HK-2 (cell line): Measurements from ENCODE around the gene BCL11B.
"Not testable (repeated sequence)": the region's sequence is repeated elsewhere in the genome, so short reads cannot be mapped to it uniquely, and the experiment has no call there.

Experiments used
- DNase-seq: peaks from one replicate; pipeline ENCODE4 v3.0.0-alpha.2; 2018; ENCODE audit not compliant: unreplicated experiment

Gene BCL11B

DNA sequence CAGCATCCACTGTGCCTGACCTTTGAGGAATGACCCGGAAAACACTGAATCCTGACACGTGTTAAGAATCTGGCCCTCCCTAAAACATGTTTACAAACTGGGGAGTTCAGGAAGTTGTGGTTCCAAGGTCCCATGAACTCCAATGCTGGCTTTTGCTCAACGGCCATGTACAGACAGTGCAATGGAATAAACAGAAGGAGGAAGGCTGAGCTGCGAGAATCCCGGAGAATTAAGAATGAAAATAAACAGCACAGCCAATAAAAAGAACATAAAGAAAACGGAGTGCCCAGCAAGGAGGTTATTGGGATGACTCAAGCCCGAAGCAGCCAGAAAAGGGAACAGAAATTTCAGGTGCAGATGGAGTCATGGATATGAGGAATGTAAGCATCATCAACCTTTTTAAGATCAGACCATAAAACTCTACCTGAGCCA, 32.3 kb downstream of the BCL11B start:
- no peak for DNase-seq

DNA sequence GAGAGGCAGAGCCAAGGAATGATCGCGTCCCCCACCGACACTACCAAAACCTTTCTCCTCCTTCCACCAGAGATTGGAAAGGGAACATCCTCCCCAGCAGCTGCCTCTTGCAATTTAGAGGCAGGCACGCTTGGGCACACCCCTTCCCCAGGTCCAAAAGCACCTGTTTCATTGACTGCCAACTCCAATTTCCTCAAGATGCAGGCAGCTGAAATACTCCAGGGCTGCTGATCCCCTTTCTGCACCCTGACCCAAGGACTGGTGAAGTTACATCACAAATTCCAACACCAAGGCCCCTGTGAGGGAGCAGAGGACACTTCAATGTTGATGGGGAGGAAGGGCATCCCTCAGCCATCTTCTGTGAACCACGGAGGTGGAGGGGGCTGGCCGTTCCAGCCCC, 33.8 kb downstream of the BCL11B start:
- DNase-seq = no peak

DNA sequence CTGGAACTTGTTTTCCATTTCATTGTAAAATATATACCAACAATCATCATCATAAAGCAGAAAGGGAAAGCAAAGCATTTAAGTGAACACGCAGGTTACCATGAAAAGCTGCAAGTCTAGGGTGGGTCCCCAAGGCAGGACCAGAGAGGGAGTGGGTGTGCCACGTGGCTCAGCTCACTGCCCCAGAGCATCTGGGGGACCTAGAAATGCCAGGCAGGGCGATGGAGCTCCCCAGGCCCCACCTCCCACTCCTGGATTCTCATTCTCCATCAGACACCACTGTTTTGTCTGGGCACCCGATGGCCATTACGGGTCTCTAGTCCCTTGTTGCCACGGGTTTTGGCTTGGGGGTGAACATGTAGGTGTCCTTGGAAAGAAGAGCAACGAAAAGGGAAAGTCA, 34.7 kb downstream of the BCL11B start:
- DNase-seq = no peak

DNA sequence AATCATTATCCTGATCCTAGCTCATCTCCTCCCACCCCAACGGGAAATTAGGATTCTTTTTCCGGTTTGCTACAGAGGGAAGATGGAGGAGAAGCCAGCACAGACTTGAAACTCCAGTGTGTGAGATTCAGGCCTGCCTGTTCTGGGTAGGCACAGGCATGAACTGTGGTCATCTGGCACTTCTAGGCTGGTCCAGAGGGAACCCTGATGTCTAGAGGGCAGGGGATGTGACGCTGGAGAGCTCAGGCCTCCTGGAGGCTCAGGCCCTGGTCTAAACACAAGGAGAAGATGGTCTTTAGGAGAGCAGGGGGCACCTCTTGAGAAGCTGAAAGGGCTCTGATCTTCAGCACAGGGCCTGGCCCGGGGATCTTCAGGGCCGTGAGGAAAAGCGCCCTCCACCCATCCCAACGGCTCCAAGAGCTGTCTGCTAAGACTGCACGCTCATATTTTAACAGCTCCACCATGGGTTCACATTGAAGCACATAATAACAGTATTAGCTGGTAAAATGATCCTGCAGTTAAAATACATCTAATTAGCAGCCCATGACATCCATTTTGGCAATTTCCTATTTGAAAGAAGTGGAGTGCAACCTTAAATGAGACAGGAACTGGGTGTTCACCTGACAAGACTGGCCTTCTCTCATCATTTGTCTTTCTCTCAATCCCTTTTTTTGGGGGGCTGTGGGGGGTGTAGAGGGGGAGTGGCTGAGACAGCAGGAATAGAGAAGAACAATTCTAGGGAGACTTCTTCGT, 35.4 kb downstream of the BCL11B start:
- DNase-seq = no peak

DNA sequence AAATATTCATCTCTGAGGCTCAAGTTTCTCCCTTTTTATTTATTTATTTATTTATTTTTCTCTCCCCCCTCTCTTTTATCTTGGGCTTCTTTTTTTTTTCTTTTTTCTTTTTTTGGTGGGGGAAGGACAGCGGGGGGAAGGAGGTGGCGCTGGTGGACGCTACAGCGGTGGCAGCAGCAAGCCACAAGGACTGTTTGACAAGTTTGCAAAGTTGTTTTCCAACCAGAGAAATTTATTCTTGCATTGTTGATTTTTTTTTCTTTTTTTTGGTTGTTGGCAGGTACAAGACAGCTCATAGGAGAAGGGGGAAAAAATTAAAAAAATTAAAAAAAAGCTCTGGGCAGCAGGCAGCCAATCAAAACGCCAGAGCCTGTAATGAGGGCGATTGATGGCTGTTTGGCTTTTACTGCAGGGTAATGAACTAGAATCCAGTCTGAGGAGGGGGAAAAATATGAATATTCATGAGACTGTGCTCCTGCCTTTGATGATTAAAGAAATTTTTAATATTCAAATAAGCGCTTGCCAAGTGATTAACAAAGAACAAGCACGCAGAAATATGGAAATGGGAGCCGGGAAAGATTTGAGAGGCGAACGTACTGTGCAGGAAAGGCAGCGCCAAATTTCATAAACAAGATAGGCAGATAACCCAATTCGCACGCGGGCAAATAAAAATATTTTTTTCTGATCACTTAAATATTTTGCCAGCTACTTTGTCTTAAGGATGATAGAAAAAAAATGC, 36.2 kb downstream of the BCL11B start:
- no peak for DNase-seq

DNA sequence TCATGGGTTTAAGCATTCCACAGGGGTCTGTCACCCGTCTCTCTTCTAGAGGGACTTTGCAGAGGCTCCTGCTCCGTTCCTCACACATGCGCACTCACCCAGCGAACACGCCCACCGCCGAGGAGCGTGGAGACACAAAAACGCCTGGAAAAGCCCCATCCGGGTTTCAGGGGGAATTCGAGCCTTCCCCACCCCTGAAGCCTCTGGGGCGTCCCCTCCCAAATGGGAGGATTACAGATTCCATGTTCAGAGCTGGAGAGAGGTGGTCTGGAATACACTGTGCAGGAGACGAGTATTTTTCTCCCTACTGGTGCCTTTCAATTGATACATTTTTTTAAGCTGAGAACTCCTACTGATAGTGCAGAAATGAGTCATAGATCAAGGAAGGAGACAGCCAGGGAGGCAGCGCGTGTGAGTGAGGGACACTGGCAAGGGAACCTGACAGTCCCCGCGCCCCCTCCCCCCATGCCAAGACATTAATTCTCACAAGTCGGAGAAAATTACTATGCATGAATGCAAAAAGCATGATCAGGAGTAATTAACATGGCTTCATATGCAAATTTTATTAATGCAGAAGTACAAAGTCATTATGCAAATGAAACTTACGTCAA, 36.9 kb downstream of the BCL11B start:
- no peak for DNase-seq

DNA sequence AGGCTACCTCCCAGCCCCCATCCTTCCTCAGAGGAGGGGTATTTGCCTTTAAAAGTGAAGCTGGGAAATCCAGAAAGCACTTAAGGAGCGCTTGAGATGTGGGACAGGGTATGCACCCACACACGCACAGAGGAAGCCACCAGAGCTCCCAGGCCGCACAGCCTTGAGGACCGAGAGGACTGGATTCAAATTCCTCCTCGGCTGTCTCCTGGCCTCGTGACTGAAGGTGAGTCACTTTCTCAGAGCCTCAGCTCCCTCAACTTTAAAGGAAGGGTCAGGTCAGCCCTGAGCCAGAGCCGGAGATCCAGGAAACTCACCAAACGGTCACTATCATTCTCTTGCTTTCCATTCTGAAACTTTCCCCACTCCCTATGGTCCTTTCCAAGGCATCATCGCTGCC, 37.6 kb downstream of the BCL11B start:
- DNase-seq = no peak

DNA sequence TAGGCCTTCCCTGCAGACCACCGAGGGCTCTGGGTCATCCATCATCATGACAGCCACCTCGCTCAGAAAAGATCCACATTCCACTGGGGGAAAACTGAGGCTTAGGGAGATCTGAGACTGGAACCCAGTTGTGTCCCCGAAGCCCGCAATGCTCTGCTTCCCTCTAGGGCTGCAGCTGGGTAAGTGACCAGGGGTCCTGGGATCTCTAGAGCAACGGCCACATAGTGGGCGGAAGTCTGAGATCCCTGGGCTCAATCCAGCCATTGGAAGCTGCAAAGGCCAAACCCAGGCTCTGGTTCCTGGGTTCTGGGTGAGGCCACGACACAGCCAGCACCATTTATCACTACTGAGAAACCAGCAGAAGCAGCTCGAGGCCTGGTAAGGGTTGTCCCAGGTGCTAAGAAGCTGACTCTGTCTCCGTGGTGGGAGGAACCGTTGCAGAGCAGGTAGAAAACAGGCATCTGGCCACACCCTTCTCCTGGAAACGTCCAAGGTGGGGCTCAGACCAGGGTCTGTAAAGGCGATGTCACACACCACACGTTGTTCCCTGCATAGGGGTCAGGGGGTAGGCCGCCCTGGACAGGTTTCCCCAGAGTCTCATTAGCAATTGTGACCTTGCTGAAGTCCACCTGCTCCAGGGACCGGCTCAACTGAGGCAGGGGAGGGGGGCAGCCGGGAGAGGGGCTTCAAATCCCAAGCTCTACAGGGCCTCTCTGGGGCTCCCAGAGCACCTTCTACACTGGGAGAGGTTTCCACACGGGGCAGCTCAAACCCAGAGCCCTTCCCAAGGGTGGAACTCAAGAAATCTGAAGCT, 38.6 kb downstream of the BCL11B start:
- DNase-seq = no peak

DNA sequence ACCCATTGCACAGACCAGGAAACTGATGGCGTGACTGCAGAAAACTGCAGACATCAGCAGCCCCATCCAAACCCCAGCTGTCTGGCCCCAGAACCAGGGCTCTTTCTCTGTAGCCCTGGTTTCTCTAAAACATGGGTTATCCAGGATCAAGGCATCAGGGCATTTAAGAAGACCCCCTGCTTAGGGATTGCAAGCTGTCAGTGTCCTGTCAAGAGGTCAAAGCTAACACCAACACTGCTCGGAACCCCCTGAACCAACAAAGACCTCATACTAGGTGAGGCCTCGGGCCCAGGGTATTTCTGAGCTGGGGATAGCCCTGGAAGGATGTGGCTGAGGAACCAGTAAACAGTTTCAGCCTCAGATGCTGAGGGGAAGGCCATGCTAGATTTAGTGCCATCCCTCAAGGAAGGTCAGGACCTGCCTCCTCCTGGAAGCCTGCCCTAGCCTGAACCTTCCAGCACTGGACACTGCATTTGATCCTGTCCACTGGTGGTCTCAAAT, 39.2 kb downstream of the BCL11B start:
- DNase-seq = no peak

DNA sequence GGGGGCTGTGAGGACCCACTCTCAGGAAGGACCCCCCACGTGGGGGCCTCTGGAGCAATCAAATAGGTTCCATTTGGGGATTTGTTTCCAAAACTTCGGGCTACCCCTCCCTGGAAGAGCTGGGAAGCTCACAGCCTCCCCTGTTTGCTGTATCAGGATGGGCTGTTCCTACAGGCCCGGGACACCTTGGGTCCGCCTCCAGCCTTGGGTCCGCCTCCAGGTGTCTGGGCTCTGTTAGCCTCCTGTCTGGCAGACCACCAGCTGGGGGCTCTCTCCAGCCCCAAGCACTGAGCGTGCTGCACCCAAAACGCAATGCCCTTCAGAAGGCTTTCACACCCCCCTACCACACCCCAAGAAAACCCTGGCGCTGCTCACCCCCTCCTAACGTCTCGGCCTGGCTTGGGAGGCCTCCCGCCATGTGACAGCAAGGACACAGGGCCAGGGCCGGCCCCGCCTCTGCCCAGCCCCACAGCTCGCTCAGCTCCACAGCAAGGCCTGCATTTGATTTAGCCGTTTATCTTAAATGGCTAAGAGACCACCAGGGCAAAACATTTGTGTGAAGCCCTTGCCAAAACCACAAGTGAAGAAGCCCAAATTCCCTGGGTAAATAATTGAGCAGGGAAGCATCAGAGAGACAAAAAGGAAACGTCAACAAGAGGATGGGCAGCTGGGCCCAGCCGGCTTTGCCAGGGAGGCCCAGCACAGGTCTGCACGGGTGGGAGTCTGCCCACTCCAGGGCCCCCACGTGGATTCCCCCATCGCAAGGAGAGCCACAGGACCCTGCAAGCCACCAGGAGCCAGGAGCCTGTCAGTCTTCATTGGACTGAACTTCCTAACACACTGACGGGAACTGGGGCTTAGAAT, 39.9 kb downstream of the BCL11B start:
- no peak for DNase-seq

DNA sequence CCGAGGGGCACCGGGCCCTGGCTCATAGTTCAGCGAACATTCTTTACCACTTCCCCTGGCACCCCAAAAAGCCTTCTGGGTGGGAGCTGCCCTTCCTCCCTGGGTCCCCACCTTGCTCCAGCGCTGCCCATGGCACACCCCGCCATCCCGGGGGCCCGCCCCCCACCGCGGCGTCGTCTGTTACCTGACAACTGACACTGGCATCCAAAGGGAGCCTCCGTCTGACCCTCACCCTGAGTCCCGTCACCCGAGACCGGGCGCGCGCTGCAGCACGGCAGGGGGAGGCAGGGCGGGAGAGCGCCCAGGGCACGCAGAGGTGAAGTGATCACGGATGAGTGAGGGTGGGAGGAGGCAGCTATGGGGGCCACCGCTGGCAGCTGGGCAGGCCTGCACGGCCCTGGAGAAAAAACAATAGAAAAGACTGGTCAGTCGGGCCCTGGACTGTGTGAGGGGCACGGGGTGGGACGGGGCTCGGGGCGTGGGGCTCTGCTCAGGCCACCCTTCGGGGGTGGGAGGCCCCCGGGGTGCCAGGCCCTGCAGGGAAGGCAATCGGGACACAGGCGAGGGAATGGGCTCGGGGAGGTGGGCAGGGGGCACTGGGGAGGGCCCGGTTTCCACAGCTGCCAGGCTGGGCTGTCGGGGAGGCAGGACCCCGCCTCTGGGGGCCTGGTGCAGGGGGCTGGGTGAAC, 40.7 kb downstream of the BCL11B start:
- no peak for DNase-seq

DNA sequence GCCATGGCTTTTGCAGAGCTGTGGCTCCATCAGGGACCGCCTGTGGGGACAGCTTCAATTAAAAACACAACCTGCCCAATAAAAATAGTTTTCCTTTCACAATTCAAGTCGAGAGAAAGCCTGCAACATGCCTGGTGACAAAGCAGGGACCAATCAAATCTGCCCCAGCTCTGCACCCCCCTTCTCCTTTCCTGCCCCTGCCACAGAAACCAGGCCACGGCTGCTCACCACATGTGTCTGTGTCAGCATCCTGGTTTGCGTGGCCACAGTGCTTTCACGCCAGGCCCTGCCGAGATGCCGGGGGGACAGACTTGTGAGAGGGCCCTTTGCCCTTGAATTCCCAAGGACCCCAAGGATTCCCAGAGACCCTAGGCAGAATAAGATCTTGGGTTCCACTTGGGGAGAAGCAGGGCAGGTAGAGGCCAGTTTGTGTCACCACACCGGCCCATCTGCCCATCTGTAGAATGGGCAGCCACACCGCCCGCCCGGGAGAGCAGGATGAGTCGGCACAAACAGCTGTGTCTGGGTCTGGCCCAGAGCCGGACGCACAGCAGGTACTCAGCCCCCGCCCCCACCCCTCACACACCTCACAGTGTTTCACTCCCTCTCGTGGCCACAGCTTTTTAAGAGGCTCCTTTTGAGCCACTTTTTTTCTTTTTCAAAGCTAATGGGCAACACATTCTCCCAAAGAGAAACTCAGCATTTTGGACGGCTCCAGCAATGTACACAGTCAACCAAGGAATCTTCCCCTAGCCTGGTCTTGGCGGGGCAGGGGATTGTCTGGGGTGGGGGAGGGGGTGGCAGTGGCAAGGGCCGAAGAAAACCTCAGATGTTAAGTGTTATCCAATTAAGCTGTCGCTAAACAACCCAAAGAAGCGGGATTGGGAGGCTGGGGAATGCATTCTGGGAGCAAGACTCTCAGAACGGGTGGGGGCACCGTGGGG, 41.5 kb downstream of the BCL11B start:
- DNase-seq = no peak

DNA sequence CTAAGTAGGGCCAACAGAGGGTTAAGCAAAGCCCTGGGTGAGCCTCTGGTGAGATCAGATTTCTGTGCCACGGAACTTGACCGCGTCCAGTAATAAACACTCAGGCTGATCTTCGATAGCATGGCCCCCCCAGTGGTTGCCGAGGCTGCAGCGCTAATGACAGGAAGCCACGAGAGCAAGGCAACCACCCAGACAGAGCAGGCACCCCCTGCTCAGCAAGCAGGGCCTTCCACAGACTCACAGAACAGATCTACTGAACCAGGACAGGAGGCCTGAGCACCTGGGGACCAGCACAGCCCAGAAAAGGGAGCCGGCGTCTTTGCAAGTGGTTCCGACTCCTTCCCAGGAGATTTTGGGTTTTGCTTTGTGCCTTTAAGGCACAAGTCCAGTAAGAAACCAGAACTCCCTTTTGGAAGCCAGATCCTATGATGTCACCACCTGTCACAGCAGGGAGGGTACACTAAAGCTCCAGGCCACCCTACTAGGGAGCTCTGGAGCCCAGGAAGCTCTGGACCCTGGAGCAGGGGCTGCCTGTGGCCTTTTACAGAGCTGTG, 42.3 kb downstream of the BCL11B start:
- DNase-seq = no peak

DNA sequence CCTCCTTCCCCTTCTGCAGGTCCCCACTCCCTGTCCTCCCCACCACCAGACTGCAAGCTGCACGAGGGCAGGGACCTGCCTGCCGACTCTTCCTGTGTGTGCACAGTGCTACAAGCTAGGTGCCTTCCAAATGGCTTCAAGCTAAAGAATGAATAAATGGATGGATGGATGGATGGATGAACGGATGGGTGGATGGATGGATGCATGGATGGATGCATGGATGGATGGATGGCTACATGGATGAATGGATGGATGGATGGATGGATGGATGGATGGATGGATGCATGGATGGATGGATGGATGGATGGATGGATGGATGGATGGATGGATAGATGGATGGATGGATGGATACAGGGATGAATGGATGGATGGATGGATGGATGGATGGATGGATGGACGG, 43.2 kb downstream of the BCL11B start:
- not testable (repeated sequence) for DNase-seq

DNA sequence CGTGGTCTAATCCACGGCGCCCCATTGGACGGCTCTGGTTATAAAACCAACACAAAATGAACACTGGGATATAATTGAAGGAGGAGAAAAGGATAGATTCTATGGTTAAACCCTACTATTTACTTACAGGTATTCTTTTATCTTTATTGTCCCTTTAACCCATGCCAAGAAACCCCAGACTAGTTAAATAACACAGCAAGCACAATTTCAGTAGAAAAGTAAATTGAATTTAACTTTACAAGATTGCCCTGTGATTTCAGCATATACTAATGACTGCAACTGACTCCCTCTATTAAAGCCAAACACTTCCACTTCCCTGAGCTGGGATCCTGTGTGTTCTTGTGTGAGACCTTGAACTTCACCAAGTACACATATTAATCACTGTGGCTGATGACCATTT, 45.3 kb downstream of the BCL11B start:
- DNase-seq = no peak

DNA sequence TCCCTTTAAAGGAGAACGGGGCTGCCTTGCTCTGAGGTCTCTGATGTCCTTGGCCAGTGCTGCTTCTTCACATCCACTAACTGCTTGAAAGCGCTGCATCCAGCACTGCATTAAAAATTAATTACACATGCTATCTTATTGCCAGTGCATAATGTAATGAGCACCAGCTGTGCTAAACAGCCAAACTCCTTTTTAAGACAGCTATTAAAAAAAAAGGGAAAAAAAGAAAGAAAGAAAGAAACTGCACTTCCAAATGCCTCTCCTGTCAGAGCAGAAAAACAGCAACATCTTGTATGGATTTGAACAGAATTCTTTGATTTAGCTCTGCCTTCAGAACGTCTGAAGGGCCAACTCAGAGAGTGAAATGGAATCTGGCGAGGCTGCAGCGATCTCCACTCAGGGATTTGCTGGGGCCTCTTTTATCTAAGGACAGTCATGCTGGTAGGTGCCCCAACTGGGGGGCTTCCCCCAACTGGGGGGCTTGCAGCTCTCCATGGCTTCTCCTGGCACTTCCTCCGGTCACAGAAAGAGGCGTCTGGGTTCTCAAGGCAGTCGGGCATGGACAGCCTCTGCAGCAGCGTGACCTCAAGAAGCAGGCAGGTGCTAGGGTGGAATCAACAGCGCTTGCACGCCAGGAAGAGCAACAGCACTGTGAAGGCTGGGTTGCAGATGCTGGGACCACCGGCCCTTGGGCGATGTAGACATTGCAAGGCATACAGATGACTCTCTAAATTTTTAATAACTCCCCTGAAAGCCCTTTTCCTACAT, 46.4 kb downstream of the BCL11B start:
- no peak for DNase-seq

DNA sequence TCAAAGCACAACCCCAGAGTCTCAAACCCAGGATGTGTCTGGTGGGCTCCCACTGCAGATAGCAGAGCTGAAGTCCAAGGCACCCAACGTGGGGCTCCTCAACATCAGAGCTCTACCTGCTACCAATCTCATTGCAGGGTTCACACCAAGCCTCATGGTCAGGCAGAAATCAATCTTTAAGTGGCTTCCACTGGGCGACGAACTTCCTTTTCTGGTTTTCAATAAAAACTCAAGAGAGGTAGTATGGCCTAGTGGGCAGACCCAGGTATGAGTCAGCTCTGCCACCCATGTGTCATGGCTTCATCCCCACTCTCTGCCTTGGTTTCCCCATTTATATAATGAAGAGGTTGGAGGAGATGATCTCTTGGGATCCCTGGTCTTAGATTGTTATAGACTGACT, 47.0 kb downstream of the BCL11B start:
- DNase-seq = no peak
